GM18505 (cell line): Measurements from ENCODE around the gene WDR36.
A peak's percentile ranks its signal among the peaks of the same experiment; 100 is the strongest.

Source experiments
- ATAC-seq: cut with Tn5 transposase; IDR thresholded peaks from one replicate; pipeline ENCODE4 v1.9.1; 2021; ENCODE audit not compliant: unreplicated experiment
- POLR2A ChIP-seq: IDR thresholded peaks from 4 replicates; pipeline ENCODE4 v1.6.1; 2011; ENCODE audit warnings: borderline replicate concordance; ENCODE audit not compliant: insufficient read depth, insufficient read length; ENCODE audit errors: extremely low read depth

Gene WDR36

GRCh38 chr5:111092062-111092853 is at the start of gene WDR36:
Gene WDR36 (plus strand): TSS chr5:111092348. CDS start chr5:111092457, 109 bp downstream.
- peak; percentile 95 for ATAC-seq
- TF ChIP-seq POLR2A, result peak; percentile 88

DNA sequence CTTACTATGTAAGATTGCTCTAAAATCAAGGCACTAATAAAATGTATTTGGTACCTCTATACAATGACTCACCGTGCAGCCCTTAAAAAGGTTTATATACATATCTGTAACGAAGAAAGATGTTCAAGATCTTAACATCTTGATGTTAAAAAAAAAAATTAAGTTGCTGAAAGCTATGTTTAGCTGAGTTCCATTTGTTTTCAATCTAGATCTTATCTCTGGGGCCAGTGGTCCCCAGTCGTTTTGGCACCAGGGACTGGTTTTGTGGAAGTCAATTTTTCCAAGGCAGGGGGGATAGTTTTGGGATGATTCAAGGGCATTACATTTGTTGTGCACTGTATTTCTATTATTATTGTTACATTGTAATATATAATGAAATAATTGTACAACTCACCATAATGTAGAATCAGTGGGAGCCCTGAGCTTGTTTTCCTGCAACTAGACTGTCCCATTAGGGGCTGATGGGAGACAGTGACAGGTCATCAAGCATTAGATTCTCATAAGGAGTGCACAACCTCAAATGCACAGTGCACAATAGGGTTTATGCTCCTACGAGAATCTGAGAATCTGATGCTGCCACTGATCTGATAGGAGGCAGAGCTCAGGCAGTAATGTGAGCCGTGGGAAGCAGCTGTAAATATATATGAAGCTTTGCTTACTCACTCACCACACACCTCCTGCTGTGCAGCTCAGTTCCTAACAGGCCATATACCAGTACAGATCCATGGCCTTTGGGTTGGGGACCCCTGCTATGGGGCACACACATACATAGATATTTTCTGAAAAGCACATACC is 48.2 kb upstream of the WDR36 start:
- no peak for ATAC-seq
- no peak for TF ChIP-seq POLR2A

GRCh38 chr5:111058064-111058463 is 34.1 kb upstream of the WDR36 start:
- no peak for ATAC-seq
- no peak for TF ChIP-seq POLR2A

- TF ChIP-seq POLR2A, result no peak
- ATAC-seq, result no peak
Measured at GRCh38 chr5:111060169-111060568, 32.0 kb upstream of the WDR36 start.

GRCh38 chr5:111061618-111062017 is 30.5 kb upstream of the WDR36 start:
- no peak for TF ChIP-seq POLR2A
- no peak for ATAC-seq

DNA sequence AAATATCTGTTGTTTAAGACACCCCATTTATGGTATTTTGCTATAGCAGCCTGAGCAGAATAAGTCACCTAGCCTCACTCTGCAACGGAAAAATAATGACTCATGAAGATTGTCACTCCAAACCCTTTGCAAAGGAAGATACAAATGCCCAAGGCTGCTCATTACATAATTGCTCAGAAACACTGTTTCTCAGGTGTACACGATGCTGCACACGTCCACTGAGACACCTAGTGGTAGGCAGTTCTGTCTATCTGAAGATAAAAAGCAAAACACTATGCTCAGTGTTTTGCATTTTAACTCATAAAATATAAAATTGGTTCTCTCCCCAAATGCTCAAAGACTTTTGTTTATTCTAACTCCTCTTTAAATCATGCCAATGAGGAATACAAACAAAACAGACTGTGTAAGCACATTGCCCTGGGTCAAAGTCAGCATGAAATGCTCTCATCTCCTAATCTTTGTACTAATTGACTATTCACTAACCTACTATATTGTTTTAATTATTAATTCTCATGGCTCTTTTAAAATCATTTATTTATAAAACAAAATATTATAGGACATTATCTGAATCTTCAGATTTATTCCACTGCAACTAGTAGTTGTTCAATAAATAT is 28.3 kb upstream of the WDR36 start:
- ATAC-seq, result no peak
- no peak for TF ChIP-seq POLR2A

- no peak for TF ChIP-seq POLR2A
- ATAC-seq, result no peak
Measured at GRCh38 chr5:111066261-111066938, 25.7 kb upstream of the WDR36 start.

- TF ChIP-seq POLR2A, result no peak
- ATAC-seq, result no peak
Measured at GRCh38 chr5:111068213-111068612, 23.9 kb upstream of the WDR36 start.

- no peak for TF ChIP-seq POLR2A
- ATAC-seq, result no peak
Measured at GRCh38 chr5:111069839-111070238, 22.3 kb upstream of the WDR36 start.

- peak; percentile 37 for ATAC-seq
- no peak for TF ChIP-seq POLR2A
Measured at GRCh38 chr5:111070272-111071134, 21.6 kb upstream of the WDR36 start.

- no peak for TF ChIP-seq POLR2A
- no peak for ATAC-seq
Measured at GRCh38 chr5:111071413-111071812, 20.7 kb upstream of the WDR36 start, which contains the start of gene TSLP. Gene TSLP (plus strand): TSS chr5:111071713. CDS start chr5:111071891, 178 bp downstream.
